ENCODE data around the gene HOPX.
"Not testable (repeated sequence)": the region's sequence is repeated elsewhere in the genome, so short reads cannot be mapped to it uniquely, and the experiment has no call there.

The HOPX gene

DNA sequence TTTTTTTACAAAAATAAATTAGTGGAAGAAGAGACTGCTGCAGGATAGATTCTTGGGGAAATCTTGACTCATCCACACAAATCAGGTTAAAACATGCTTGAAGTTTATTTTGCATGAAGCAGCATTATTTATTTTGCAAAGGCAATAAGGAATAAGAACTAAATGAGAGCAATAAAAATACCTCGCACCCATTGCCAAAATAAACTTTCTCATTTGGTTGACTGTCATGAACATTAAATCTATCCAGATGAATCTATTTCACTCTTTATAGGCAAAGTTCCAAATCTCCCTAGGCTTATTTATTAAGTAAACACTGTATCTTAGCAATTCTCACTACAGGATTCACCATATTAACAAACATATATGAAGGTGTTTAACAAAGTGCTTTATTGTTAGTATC lies 58.9 kb downstream of the HOPX start:
- no peak for DNase-seq

DNA sequence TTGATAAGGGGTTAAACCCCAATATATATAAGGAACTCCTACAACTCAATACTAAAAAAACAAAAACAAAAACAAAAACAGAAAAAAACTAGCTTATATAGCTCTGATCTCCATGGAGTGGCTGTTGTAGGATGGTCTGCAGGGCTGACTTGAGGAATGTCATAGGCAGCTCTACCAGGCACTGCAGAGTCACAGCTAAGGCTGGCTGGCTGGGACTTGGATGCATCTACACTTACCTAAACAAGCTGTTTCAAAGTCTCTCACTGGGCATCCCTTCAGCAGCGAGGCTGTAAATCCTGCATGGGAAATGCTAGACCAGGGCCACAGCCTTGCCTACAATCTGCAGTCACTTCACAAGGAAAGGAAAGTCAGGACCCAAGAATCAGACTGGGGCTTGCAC lies 61.3 kb downstream of the HOPX start:
- DNase-seq = no peak

DNA sequence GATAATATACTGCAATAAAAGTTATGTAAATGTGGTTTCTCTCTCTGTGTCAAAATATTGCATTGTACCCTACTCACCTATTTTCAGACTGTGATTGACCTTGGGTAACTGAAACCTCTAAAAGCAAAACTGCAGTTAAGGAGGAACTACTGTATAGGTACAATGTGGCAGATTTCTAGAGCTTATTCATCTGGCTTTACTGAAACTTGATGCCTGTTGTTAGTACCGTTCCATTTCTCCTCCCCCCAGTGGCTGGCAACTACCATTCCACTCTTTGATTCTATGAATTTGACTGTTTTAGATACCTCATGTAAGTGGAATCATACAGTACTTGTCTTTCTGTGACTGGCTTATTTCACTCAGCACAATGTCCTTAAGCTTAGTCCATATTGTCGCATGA lies 61.9 kb downstream of the HOPX start:
- DNase-seq = peak; percentile 24

DNA sequence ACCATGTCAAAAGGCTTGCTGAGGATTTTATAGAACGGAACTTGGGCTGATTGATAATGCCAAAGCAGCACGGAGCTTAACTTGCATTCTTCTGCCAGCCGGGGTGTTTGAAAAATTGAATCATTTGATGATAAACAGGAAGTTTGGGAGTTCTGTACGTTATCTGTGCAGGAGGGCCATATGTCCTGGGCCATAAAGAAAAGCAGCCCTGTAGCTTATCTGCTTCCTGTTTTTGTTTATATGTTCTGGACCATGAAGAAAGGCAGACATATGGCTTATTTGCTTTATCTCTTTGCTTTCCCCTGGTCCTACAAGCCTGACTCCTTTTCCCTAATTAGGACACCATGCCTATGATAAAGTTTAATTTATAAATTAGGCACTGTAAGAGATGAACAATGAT lies 62.4 kb downstream of the HOPX start:
- DNase-seq = no peak

DNA sequence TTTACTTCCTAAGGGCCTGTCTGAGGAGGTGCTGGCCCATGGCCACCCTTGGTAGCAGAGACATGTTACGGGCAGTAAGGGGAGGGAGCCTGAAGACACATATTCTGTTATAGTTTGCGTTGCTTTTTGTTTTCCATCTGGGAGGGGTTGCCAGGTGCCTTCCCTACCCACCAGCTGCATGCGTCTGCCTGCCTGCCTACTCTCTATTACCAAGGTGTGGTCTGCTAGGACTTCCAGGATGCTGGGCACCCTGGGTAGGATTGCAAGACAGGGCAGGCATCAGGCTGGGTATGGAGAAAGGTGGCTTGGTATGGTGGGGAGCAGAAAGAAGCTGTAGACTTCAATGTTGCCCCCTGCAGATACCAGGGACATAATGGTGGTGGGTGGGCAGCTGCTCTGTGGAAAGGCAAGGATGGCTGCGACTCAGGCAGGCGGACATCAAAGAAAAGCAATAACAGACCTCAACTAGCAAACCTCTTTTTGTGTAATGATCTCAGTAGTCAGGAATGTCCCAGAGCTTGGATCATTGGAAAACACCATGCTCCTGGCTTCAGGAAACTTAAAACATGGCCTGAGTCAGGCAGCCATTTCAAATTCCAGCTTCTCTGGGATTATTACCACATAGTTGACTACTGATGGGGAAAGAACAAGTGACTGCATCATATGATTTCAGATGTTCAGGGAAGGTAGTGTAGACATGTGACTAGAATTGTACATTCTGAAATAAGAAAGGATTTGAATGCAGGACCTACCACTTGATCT lies 67.8 kb downstream of the HOPX start:
- DNase-seq = no peak

DNA sequence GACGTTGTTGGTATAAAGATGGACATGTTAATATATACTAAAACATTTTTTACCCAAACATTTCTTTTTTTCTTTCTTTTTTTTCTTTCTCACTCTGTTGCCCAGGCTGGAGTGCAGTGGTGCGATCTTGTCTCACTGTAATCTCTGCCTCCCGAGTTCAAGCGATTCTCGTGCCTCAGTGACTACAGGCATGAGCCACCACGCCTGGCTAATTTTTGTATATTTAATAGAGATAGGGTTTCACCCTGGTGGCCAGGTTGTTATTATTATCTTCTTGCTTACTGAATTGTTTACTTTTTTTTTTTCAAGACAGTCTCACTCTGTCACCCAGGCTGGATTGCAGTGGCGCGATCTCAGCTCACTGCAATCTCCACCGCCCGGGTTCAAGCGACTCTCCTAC lies 68.8 kb downstream of the HOPX start:
- DNase-seq = no peak

DNA sequence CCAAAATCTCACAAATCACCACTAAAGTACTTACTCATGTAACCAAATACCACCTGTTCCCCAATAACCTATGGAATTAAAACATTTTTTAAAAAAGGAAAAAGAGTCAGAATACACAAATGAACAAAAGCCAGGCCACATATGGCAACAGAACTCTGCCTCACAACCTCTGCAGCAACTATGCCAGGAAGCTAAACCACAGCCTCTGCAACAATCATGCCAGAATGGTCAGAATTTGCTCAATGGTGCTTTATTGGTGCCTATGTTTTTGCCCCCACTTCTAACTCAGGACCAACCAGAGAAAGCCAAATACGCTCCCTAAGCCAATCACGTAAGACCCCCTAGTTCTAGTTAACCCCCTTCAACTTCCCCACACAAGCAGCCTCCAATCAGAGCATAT lies 69.6 kb downstream of the HOPX start:
- no peak for DNase-seq

DNA sequence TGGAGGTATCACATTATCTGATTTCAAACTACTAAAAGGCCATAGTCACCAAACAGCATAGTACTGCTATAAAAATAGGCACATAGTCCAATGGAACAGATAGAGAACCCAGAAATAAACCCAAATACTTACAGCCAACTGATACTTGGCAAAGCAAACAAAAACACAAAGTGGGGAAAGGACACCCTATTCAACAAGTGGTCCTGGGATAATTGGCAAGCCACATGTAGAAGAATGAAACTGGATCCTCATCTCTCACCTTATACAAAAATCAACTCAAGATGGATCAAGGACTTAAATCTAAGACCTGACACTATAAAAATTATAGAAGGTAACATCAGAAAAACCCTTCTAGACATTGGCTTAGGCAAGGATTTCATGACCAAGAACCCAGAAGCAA lies 70.9 kb downstream of the HOPX start:
- DNase-seq = not testable (repeated sequence)

DNA sequence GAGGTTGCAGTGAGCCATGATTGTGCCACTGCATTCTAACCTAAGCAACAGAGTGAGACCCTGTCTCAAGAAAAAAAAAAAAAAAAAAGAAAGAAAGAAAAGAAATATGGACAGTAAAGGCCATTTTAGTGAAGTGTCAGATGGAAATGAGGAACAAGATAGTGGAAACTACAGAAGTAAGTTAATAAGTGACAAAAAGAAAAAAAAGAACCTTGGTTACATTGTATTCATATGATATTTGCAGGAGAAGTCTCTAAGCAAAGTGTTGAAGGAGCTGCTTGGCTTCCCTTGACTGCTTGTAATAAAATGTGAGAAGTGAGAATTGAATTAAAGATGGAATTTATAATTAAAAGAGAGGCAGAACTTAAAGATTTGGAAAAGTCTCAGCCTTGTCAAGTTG lies 73.2 kb downstream of the HOPX start:
- no peak for DNase-seq

DNA sequence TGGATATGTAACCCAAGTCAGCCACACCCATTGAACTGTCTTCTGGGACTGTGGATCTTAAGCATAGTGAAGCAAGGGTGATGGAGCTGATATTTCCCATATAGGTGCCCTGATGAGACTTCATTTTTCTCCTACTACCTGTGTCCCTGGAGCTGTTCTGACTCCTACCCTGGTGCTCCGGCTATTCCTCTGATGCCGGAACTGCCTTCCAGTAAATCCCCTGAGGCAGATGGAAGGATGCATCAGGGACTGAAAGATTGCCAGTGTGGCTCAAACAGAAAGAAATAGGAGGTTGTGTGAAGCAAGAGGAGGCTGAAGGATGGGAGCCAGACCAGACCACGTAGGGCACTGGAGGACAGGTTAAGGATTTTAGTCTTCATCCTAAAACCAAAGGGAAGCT lies 74.7 kb downstream of the HOPX start:
- no peak for DNase-seq

DNA sequence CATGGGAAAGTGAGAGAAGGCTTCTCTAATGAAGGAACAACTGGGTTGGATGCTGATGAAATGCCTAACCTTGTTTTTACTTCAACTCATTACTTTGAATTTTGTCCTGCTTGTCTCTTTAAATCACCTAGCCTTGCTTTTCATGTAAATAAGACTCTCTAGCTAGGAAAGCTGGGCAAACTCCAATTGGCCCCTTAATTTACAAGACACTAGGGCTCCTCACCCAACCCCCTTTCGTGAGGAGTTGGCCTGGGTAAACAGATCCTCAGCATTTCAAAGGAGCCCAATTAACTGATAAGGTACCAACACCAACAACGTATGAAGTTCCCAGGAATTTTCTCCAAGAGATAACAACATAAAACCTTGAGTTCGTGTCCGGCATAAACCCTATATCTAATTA lies 75.6 kb downstream of the HOPX start:
- not testable (repeated sequence) for DNase-seq

DNA sequence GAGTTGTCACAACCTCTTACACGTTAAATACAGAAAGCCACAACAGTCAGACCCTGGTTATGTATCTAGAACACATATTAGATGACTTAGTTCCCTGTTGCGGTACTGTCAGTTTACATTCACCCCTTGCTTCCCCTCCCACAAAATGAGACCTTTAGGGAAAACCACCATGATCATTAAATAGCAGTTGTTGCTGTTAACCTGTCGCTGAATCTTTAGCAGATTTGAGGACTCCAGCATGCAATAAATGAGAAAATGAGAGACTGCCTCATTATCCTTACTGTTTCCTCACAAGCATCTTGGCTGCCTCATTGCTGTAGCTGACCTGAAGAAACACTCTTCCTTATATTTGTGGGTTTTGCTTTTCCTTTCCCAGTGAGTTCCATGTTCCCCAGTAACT lies 77.8 kb downstream of the HOPX start:
- DNase-seq = no peak

Measured in NCI-H2171 (cell line).